HG03159 (cell line): Measurements from ENCODE around the gene UBASH3B.
A peak's percentile ranks its signal among the peaks of the same experiment; 100 is the strongest.

Experiments
- ATAC-seq: cut with Tn5 transposase; IDR thresholded peaks from one replicate; pipeline ENCODE4 v1.9.1; 2021; ENCODE audit warnings: mild to moderate bottlenecking, moderate library complexity; ENCODE audit not compliant: unreplicated experiment

The UBASH3B gene

DNA sequence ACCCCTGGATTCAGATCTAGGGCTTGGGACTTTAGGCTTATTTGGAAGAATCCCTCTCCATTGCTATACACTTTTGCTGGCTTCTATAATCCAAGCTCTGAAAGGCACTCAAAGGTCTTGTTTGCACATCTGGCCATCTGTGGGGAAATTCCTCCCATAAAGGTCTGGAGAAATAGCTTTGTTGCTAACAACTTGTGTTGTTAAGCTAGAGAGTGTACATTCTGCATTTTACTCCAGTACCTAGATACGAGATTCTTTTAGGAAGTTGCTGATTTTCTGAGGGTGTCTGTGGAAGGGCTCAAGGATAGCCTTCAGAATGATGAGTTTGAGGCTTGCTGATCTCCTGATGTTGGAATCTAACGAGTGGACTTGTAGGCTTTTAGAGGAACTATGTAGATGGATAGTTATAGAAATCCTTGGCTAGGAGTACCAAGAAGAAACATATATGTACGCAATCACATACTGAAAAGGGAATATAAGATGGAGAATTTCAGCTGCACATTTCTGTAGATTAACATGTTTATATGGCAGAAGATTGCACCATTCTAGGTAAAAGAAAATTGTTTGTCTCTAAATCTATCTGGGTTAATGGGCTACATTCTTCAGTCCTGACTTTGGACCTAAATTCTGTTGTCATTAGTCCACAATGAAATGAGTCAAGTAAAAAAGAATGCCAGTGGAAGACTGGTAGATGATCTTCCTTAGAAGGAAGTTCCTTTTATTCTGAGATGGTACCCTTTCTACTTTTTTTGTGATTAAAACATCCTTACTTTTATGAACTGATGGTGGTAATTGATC is 51.0 kb downstream of the UBASH3B start:
- no peak for ATAC-seq

DNA sequence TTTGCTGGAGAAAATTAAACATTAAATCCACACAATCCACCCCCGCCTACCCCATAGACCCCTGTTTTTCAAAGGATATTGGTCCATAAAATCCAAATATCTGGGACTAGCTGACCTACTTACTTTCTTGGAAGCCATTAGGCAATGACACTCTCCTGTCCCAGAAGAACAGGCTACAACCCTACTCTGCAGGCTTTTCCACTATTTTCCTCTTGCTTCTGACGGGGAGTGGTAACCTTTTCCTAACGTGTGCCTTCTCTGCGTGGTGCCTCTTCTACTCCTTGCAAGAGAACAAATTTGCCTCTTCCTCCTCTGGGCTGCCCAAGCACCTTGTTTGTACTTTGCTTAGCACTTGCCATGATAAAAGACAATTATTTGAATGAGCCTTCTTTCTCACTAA is 51.6 kb downstream of the UBASH3B start:
- ATAC-seq, result no peak

- ATAC-seq, result no peak
Observed at GRCh38 chr11:122707901-122708300, 52.4 kb downstream of the UBASH3B start.

GRCh38 chr11:122709039-122709760 is 53.7 kb downstream of the UBASH3B start:
- no peak for ATAC-seq

GRCh38 chr11:122711362-122711761 is 55.8 kb downstream of the UBASH3B start:
- no peak for ATAC-seq

DNA sequence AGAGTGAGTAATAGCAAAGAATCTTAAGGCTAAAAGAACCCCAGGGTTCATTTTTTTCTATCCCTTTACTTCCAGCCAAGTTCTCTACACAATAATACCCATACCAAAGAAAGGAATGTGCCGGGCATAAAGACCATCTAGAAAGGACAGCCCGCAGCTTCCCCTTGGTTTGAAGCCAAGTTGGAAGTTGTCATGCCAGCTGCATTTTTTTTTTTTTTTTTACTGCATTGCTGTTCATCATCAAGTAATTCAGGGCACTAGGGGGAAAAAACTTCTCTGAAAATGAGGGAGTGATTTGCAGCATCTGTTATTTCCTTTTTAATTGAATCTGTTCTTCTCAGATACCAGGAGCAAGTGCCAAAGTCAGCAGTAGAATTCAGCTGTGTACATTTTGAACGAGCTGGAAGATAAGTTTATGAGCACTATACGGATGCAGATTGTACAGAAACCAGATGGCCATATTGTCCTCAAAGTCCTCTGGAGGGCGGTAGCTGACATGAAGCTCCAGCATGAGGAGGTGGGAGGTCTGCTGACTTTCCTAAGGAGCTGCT is 56.4 kb downstream of the UBASH3B start:
- ATAC-seq, result no peak

DNA sequence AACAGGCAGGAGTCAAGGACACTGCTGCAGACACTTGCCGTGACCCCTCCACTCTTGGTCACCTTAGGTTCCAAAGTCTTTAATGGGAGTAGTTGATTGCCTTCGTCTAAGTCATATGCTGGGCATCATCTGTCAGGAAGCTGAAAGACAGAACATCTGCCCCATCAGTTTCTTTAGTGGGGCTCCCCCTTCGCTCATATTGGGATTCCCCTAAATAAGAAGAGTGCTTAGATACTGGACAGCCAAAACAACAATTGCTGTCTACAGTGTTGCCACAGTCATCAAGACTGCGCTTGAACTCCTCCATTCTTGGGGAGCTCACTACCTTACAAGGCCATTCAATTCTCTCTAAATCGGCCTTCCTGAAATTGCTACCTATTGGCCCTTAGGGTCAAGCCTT is 58.5 kb downstream of the UBASH3B start:
- no peak for ATAC-seq

DNA sequence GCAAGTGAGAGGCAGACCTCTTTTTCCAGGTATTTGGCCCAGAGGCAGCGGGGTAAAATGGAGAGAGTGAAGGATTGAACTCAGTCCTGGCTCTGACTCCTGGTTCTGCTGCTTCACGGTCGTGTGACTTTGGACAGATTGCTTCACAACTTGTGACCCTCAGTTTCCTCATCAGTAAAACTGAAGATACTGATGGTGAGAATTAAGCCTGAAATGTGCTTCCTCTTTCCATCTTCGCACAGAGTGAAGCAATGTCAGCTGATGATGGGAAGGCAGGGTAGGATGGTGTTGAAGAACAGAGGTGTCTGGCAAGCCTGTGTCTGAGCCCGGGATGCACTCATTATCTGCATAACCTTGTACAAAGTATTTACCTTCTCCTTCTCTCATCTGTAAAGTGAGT is 59.0 kb downstream of the UBASH3B start:
- ATAC-seq, result no peak

DNA sequence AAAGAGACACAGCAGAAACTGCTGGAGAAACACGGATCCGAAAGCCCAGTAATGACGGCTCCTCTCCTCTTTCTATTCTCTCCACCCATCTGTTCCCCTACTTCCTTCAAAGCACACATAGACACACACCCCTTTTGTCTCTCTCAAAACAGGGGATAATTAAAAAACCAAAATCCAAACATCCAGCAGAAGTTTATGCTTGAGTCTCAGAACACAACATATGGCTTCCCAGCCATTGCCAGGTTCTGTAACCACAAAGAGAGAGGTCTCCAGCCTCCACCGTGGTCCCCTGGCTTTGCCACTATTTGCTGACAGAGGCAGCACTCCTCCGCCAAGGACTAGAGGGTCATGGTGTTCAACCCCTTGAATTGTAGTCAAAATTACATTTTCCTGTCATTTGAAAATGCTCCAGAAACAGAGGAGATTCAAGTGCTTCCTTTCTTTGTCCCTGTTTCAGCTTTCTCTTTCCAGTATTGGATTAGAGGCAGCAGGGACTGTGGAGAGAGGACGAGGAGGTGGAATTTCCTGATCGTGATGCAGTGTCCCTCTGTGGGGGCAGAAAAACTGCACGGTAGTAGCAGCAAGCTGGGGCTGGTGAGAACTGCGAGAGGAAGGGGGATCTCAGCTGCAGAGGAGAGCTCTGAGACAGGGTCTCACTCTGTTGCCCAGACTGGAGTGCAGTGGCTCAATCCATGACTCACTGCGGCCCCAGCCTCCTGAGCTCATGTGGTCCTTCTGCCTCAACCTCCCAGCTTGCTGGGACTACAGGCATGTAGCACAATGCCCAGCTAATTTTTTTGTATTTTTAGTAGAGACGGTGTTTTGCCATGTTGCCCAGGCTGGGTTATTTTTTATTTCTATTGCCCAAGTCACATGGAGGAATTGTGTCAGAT is 60.3 kb downstream of the UBASH3B start:
- ATAC-seq, result no peak

- ATAC-seq, result peak; percentile 71
Observed at GRCh38 chr11:122717264-122717867, 61.8 kb downstream of the UBASH3B start.

DNA sequence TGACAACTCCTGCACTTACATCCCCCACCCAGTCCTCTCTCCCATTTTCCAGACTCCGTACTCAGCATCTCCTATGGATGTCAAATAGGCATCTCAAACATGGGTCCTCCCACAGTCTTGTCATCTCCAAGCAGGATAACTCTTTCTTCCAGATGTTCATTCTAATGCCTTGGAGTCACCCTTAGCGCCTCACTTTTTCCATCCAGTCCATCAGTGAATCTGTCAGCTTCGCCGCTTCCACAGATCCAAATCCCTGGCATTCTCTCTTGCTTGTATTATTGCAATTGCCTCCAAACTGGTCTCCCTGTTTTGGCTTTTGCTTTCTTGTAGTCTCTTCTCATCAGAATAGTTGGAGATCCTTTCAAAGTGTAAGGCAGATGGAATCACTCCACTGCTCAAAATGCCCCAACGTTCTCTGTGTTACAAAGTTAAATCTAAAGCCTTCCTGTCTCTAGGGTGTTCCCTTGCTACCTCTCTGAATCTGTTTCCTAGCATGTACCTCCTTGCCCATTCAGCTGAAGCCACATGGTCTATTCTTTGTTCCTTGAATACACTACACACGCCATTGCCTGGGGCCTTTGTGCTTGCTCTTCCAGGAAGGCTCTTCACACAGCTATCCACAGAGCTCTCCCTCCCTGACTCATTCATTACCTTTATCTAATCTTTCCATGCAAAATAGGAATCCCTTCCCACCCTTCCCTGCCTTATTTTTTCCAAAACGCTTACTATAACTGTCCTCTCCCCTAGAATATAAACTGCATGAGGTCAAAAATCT is 64.8 kb downstream of the UBASH3B start:
- no peak for ATAC-seq

DNA sequence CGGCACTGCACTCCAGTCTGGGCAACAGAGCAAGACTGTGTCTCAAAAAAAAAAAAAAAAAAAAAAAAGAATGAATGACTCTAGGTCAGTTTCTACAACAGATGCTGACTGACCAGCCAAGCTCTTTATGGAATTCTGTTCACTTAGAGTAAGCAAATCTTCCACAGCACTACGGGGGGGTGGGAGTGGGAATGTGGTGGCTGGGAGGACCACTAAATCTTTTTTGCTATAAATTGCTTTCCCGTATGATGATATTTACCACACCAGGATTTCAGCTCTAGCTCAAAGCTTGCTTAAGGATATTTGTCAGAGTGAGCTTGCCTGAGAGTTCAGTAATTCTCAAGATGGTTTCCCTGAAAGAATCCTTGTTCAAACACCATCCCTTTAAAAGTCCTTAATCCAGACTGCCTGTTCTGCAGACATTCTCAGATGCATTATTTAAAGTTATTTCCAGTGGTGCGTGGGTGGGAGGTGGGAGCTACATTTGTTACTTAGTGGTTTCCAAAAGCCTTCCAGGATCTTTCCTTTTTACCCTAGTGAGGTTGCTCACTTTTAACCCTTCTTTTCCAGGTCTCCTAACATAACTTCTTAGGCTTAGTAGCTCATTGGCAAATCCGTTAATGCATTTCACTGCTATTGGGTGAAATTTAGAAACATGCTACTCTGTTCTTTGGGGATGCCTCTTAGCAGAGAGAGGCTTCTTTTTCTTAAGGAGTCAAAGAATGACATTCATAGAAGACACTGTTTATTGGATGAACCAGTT is 65.9 kb downstream of the UBASH3B start:
- no peak for ATAC-seq

GRCh38 chr11:122721964-122722266 is 66.4 kb downstream of the UBASH3B start:
- ATAC-seq, result no peak

DNA sequence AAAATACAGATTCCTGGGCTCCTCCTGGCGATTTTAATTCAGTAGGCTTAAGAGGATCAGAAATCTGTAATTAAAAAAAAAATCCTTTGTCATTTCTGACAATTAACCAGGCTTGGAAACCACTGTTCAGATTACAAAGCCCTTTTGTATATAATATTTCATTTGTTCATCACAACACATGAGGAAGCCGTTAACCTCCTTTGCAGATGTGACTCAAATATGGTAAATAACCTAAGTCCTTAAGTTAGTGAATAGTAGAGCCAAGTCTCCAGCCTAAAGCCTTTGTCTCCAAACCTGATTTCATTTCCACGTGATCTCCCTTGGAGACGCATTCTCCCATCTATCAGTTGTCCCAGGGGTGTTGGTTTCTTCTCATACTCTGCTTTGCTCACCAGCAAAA is 67.6 kb downstream of the UBASH3B start:
- ATAC-seq, result no peak

DNA sequence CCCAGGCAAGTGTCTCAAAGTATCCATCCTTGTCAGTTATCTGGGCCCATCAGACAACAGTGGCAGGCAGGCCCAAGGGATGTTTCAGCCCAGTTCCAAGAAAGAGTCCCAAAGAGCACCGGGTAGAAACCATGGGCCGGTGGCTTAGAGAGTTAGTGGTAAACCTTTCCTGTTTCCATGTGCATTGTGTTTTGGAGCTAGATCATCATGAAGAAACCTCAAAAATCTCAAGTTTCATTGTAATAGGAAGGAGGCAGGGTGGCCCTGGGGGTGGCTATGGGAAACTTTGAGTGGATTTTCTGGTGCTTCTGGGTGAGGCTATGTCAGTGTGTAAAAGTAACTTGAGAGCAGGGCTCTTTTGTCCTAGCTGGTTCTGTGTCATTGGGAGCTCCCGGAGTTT is 68.1 kb downstream of the UBASH3B start:
- no peak for ATAC-seq

DNA sequence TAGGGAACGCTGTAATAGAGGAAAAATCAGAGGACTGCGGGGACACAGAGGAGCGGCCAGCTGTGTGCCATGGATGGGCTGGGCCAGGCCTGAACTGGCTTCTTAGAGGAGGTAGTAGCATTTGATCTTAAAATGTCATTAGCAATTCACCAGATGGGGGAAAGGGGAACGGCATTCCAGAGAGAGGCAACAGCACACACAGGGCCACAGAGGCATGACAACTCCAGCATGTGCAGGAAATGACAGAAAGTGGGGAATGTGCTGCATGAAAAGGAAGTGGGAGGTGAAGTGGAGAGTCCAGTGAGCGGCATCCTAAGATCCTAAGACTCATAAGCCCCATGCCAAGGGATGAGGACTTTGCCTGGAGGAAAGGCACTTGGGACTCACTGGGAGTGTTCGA is 69.0 kb downstream of the UBASH3B start:
- ATAC-seq, result no peak

- ATAC-seq, result no peak
Observed at GRCh38 chr11:122726028-122726427, 70.5 kb downstream of the UBASH3B start.

DNA sequence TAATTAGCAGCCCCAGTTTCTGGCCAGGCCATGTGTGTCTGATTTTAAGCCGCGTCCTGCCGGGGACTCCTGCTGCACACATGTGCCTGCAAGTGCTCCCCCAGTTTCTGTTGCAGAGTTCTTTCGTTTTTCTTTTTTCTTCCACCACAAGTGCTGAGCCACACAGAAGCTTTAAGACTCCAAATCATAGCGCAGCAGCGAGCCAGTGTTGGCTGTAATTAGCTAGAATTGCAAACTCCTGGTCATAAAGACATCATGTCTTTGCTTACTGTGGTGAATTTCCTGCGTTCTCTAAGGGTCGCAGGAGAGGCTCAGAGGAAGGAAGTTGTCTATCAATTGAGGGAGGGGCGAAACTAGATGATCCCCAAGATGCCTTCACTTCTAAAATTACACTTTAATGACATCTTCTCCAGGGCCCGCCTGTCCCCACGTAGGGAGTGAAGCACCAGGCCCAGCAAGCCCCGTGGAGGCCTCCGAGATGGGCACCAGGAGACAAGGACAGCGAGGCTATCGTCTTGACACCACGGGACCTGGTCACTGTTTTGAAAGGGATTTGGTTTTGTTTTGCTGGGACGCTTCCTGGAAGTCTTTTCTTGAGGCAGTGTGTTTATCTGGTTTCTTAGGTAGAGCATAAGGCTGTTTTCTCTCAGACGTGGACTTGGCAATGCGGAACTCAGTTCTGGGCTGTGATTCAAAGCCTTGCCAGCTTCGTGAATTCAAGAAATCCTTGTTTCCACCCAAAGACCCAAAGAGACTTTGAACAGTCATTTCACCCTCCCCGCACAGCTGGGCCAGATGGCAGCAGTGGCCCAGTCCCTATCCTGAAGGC is 71.8 kb downstream of the UBASH3B start:
- ATAC-seq, result no peak

GRCh38 chr11:122728561-122728960 is 73.0 kb downstream of the UBASH3B start:
- no peak for ATAC-seq
